GM13977 (cell line): ENCODE results near the gene TTC3.

Source experiments
- DNase-seq: peaks from one replicate; pipeline ENCODE4 v3.0.0; 2012; ENCODE audit warnings: low spot score
- CTCF ChIP-seq: IDR thresholded peaks from 2 replicates; pipeline ENCODE4 v1.5.1; 2012; ENCODE audit warnings: mild to moderate bottlenecking, control low read depth; ENCODE audit not compliant: insufficient read depth; ENCODE audit errors: extremely low read depth, missing control alignments
- in situ Hi-C: fragments of 300-500 bp; cut with MboI; formaldehyde crosslinking; loops from one replicate; pipeline ENCODE4 v1.12.0; 2022; ENCODE audit warnings: low sequenced_read_pairs, low pct_unique_long_range_greater_than_20kb, mixed read lengths, inconsistent platforms; ENCODE audit not compliant: unreplicated experiment

The TTC3 gene

GRCh38 chr21:37207441-37208009 is 134.5 kb downstream of the TTC3 start:
- in situ Hi-C loops, result no loop called here

GRCh38 chr21:37208056-37208721 is 135.1 kb downstream of the TTC3 start:
- TF ChIP-seq CTCF, result no peak
- in situ Hi-C loops, result no loop called here
- DNase-seq, result peak; percentile 77

More at GRCh38 chr21:37207441-37208009, 134.5 kb downstream of the TTC3 start:
- TF ChIP-seq CTCF, result no peak
- DNase-seq, result peak; percentile 58

DNA sequence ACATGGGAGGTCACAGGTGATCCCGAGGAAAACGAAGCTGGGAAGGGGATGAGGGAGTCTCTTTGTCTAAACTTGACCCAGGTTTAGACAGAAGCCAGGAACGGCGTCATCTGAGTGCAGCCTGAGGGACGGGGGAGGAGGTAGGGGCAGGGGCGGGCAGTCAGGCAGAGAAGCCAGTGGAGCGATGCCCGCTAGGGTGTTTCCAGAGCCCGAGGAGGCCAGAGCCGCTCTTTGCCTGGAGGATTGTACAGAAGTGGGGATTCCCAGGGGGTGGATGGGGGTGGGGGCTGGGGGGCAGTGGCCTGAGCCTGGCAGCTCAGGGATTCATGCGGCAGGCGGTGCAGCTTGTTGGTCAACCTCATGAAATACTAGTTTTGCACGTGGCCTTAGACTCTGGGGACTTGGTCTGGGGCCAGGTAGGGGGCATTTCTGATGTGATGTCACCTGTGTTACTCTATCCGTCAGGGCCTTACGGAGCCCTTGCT is 135.7 kb downstream of the TTC3 start:
- in situ Hi-C loops, result no loop called here
- no peak for TF ChIP-seq CTCF
- DNase-seq, result peak; percentile 75

DNA sequence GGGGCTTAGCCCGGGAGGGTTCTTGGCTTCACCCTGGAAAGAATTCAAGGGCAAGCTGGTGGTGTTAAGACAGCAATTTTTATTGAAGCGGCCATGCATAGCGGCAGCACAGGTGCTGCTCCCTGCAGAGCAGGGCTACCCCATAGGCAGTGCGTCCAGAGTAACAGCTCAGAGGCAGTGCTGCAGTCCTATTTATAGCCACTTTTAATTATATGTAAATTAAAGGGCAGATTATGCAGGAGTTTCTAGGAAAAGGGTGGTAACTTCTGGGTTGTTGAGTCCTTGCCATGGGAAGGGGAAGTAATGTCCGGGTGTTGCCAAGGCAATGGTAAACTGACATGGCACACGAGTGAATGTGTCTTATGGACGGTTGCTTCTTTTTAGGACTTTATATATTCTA is 137.1 kb downstream of the TTC3 start:
- in situ Hi-C loops, result no loop called here
- no peak for DNase-seq
- TF ChIP-seq CTCF, result no peak

DNA sequence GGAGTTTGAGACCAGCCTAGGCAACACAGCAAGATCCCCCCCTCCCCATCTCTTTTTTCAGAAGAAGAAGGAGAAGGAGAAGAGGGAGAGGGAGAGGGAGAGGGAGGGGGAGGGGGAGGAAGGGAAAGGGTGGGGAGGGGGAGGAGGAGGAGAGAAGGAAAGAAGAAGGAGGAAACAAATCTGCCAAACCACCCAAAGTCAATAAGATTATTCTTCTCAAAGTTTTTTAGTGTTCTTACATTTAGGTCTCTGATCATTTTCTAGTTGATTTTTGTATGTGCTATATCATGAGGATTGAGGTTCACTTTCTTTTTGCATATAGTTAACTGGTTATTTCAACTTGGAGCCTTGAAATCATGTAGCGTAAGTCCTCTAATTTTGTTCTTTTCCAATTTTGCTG is 137.7 kb downstream of the TTC3 start:
- in situ Hi-C loops, result no loop called here
- TF ChIP-seq CTCF, result no peak
- DNase-seq, result no peak

- no peak for DNase-seq
- in situ Hi-C loops, result no loop called here
- TF ChIP-seq CTCF, result no peak
Observed at GRCh38 chr21:37214952-37215351, 141.9 kb downstream of the TTC3 start.
